CD14-positive monocyte (primary cell): ENCODE results near the gene PDGFA. TPM values are rescaled to one million over a fixed set of nuclear protein-coding genes. Genes with fewer than 3 reads are reported as not detected.

ENCODE experiments used
- DNase-seq, 3 donors: peaks; one replicate each; pipeline ENCODE4 v3.0.0-alpha.2; 2011 to 2022
- H2AFZ ChIP-seq: 2 replicates; pipeline ENCODE4 v1.6.0; 2012; ENCODE audit warnings: mild to moderate bottlenecking, low read depth, low read length, inconsistent platforms; ENCODE audit not compliant: insufficient read depth, poor library complexity, severe bottlenecking
- H3K27ac ChIP-seq, 2 donors: 1 replicate in 1 of 2; 2 replicates in 1 of 2; pipeline ENCODE4 v1.5.1; 2012 to 2013; ENCODE audit warnings: low read length in 2 of 2, control low read depth in 1 of 2, inconsistent platforms in 1 of 2, low read depth in 1 of 2, mild to moderate bottlenecking in 1 of 2
- H3K27me3 ChIP-seq, 2 donors: one replicate each; pipeline versions ENCODE4 v1.6.0 to v1.6.1; 2011 to 2013; ENCODE audit warnings: low read length in 2 of 2; ENCODE audit not compliant: control insufficient read depth in 2 of 2, insufficient read depth in 2 of 2
- H3K36me3 ChIP-seq, 2 donors: replicated peaks in 1 of 2; 1 replicate in 1 of 2; 2 replicates in 1 of 2; pipeline versions ENCODE4 v1.5.1 to v1.6.1; 2012 to 2013; ENCODE audit warnings: low read length in 2 of 2, control low read depth in 1 of 2, inconsistent platforms in 1 of 2, mild to moderate bottlenecking in 1 of 2; ENCODE audit not compliant: insufficient read depth in 2 of 2, control insufficient read depth in 1 of 2
- H3K4me1 ChIP-seq, 2 donors: 1 replicate in 1 of 2; 2 replicates in 1 of 2; pipeline versions ENCODE4 v1.5.1 to v1.6.1; 2012 to 2013; ENCODE audit warnings: low read length in 2 of 2, control low read depth in 1 of 2, inconsistent platforms in 1 of 2, mild to moderate bottlenecking in 1 of 2, moderate library complexity in 1 of 2; ENCODE audit not compliant: insufficient read depth in 2 of 2, control insufficient read depth in 1 of 2
- H3K4me2 ChIP-seq: replicated peaks from 2 replicates; pipeline ENCODE3; 2012; ENCODE audit warnings: low read length, moderate library complexity, mild to moderate bottlenecking; ENCODE audit not compliant: poor library complexity, severe bottlenecking; ENCODE audit errors: extremely low read depth
- H3K4me3 ChIP-seq, 3 experiments: fragments of 200-600 bp in 1 of 3; sonication (generic) in 1 of 3; replicated peaks in 1 of 3; 1 replicate in 2 of 3; 2 replicates in 1 of 3; pipeline ENCODE4 v1.5.1; 2011 to 2013; ENCODE audit warnings: low read length in 3 of 3, mild to moderate bottlenecking in 3 of 3, control low read depth in 2 of 3, low read depth in 2 of 3, inconsistent platforms in 1 of 3, moderate library complexity in 1 of 3
- H3K79me2 ChIP-seq: 2 replicates; pipeline ENCODE4 v1.6.0; 2012; ENCODE audit warnings: mild to moderate bottlenecking, control low read depth, inconsistent platforms, low read length, moderate library complexity; ENCODE audit not compliant: insufficient read depth
- H3K9ac ChIP-seq: 2 replicates; pipeline ENCODE4 v1.6.0; 2017; ENCODE audit warnings: low read length, mild to moderate bottlenecking; ENCODE audit not compliant: insufficient read depth, poor library complexity, severe bottlenecking
- H3K9me3 ChIP-seq, 2 donors: replicated peaks in 1 of 2; 1 replicate in 1 of 2; 2 replicates in 1 of 2; pipeline versions ENCODE4 v1.5.1 to v1.6.1; 2012 to 2013; ENCODE audit warnings: low read length in 2 of 2, control low read depth in 1 of 2; ENCODE audit not compliant: control insufficient read depth in 1 of 2, insufficient read depth in 1 of 2
- H4K20me1 ChIP-seq: 2 replicates; pipeline ENCODE4 v1.6.0; 2012; ENCODE audit warnings: mild to moderate bottlenecking, low read length, control low read depth, moderate library complexity; ENCODE audit not compliant: insufficient read depth
- H3K27ac Mint-ChIP-seq, 7 donors: one replicate each; pipeline ENCODE4 v1.8.0; 2020; ENCODE audit warnings: mild to moderate bottlenecking in 7 of 7, mixed read lengths in 7 of 7, moderate library complexity in 6 of 7, inconsistent platforms in 2 of 7
- H3K27me3 Mint-ChIP-seq, 3 donors: one replicate each; pipeline ENCODE4 v1.8.0; 2021 to 2022; ENCODE audit warnings: low read depth in 3 of 3, mild to moderate bottlenecking in 3 of 3, mixed read lengths in 3 of 3, moderate library complexity in 3 of 3, inconsistent platforms in 1 of 3
- H3K36me3 Mint-ChIP-seq, 2 donors: one replicate each; pipeline ENCODE4 v1.8.0; 2020; ENCODE audit warnings: mixed read lengths in 2 of 2, inconsistent platforms in 1 of 2, mild to moderate bottlenecking in 1 of 2
- H3K4me1 Mint-ChIP-seq: one replicate; pipeline ENCODE4 v1.8.0; 2020; ENCODE audit warnings: mild to moderate bottlenecking, mixed read lengths
- H3K4me3 Mint-ChIP-seq, 2 donors: one replicate each; pipeline ENCODE4 v1.8.0; 2020; ENCODE audit warnings: mild to moderate bottlenecking in 2 of 2, mixed read lengths in 2 of 2, moderate library complexity in 1 of 2
- H3K9me3 Mint-ChIP-seq, 7 donors: one replicate each; pipeline ENCODE4 v1.8.0; 2020 to 2022; ENCODE audit warnings: mixed read lengths in 7 of 7, mild to moderate bottlenecking in 6 of 7, moderate library complexity in 6 of 7, inconsistent platforms in 2 of 7
- CTCF ChIP-seq: fragments of 200-600 bp; IDR thresholded peaks from one replicate; pipeline ENCODE4 v1.8.0; 2022; ENCODE audit warnings: antibody characterized with exemption, mild to moderate bottlenecking
- WGBS: methylation state at CpG from one replicate; pipeline ENCODE4 v1.1.5; 2013; ENCODE audit warnings: missing lambda C conversion rate; ENCODE audit not compliant: insufficient coverage; 5-methylcytosine and 5-hydroxymethylcytosine counted together
- intact Hi-C, 2 donors: fragments of 100-400 bp; cut with micrococcal nuclease; formaldehyde crosslinking; loops; one replicate each; pipeline versions ENCODE4 v1.15.0 to v1.15.1; 2023
- polyA plus RNA-seq, 3 donors: library from polyadenylated mRNA; depleted of rRNA in 1 of 3; unstranded in 2 of 3; stranded (reverse) in 1 of 3; fragments of 300-500 nt in 2 of 3; fragments of >200 nt in 1 of 3; fragmentation: Illumina TruSeq in 2 of 3; gene quantifications; 1 replicate in 2 of 3; 2 replicates in 1 of 3; pipeline ENCODE4 v1.2.3, GENCODE V29; 2012 to 2021

PDGFA gene
- polyA plus RNA-seq, 3 donors, result 0.29 TPM; not detected in 2

- WGBS, result 84% methylated on average over 9 of the region's 9 CpGs
- no peaks in the 10 kb centered on the region for H3K4me1 Mint-ChIP-seq
These were observed 24.3 kb downstream of the PDGFA start for GRCh38 chr7:495326-495725.

GRCh38 chr7:494906-495305 lies 24.7 kb downstream of the PDGFA start:
- intact Hi-C loops, result no loop called here
- DNase-seq, result no peak
- Mint-ChIP-seq H3K27ac (no peak overlapping the region), H3K4me3 (no peak overlapping the region), H3K9me3 (peaks cover 0 to 7% (median 6%) of the 10 kb centered on the region in 7 donors), H3K4me1 (no peaks in the 10 kb centered on the region), H3K36me3 (no peaks in the 10 kb centered on the region), H3K27me3 (peaks cover 1 to 6% (median 5%) of the 10 kb centered on the region in 3 donors)
- Histone ChIP-seq H3K4me1 (no peaks in the 10 kb centered on the region), H3K9ac (no peak overlapping the region), H3K36me3 (no peaks in the 10 kb centered on the region), H4K20me1 (no peaks in the 10 kb centered on the region), H3K27ac (no peak overlapping the region), H2AFZ (no peak overlapping the region), H3K27me3 (no peaks in the 10 kb centered on the region), H3K4me3 (no peak overlapping the region), H3K9me3 (peaks cover 0 to 10% of the 10 kb centered on the region in 2 donors), H3K4me2 (no peak overlapping the region), H3K79me2 (no peaks in the 10 kb centered on the region)
- TF ChIP-seq CTCF, result no peak
- 98% methylated on average over 4 of the region's 6 CpGs for WGBS

More at GRCh38 chr7:495326-495725, 24.3 kb downstream of the PDGFA start:
- Histone ChIP-seq H3K79me2 (no peaks in the 10 kb centered on the region), H3K27me3 (no peaks in the 10 kb centered on the region), H2AFZ (no peak overlapping the region), H3K4me1 (no peaks in the 10 kb centered on the region), H4K20me1 (no peaks in the 10 kb centered on the region), H3K9ac (no peak overlapping the region), H3K36me3 (no peaks in the 10 kb centered on the region), H3K27ac (no peak overlapping the region), H3K4me3 (no peak overlapping the region), H3K4me2 (no peak overlapping the region), H3K9me3 (peaks cover 0 to 10% of the 10 kb centered on the region in 2 donors)
- intact Hi-C loops, result no loop called here
- peaks cover 1 to 6% (median 5%) of the 10 kb centered on the region in 3 donors for H3K27me3 Mint-ChIP-seq
- H3K9me3 Mint-ChIP-seq, result peaks cover 0 to 8% (median 6%) of the 10 kb centered on the region in 7 donors
- no peak for DNase-seq
- no peak for TF ChIP-seq CTCF
- no peaks in the 10 kb centered on the region for H3K36me3 Mint-ChIP-seq
- H3K4me3 Mint-ChIP-seq, result no peak overlapping the region
- no peak overlapping the region for H3K27ac Mint-ChIP-seq
